Gastroesophageal sphincter (tissue), 4 donors: ENCODE data around the gene STX8. TPM values are rescaled to one million over a fixed set of nuclear protein-coding genes. Genes with fewer than 3 reads are reported as not detected.

ENCODE experiments used
- ATAC-seq: fragments of 150-250 bp; one replicate; pipeline ENCODE4 v1.9.1; 2016; ENCODE audit warnings: mild to moderate bottlenecking, moderate library complexity
- H3K27ac ChIP-seq, 4 donors: fragments of 200-600 bp; sonication (generic) in 3 of 4; 1 replicate in 3 of 4; 2 replicates in 1 of 4; pipeline ENCODE4 v1.5.1; 2016 to 2019
- H3K27me3 ChIP-seq: fragments of 200-600 bp; sonication (generic); one replicate; pipeline ENCODE4 v1.5.1; 2019
- H3K36me3 ChIP-seq, 2 donors: fragments of 200-600 bp; sonication (generic); one replicate each; pipeline ENCODE4 v1.5.1; 2019; ENCODE audit warnings: control low read depth in 1 of 2
- H3K4me1 ChIP-seq, 3 donors: fragments of 200-600 bp; sonication (generic); 1 replicate in 2 of 3; 2 replicates in 1 of 3; pipeline ENCODE4 v1.5.1; 2016 to 2019; ENCODE audit warnings: control low read depth in 2 of 3
- H3K4me3 ChIP-seq, 2 donors: fragments of 200-600 bp; sonication (generic); one replicate each; pipeline ENCODE4 v1.5.1; 2019; ENCODE audit warnings: mild to moderate bottlenecking in 1 of 2, moderate library complexity in 1 of 2
- H3K9me3 ChIP-seq, 3 donors: fragments of 200-600 bp; sonication (generic); one replicate each; pipeline ENCODE4 v1.5.1; 2017 to 2019; ENCODE audit warnings: control low read depth in 2 of 3
- CTCF ChIP-seq, 4 experiments: fragments of 200-600 bp in 2 of 4; fragments of 450-650 bp in 2 of 4; sonication (generic) in 1 of 4; IDR thresholded peaks; one replicate each; pipeline ENCODE4 v1.5.1; 2017 to 2019; ENCODE audit warnings: antibody characterized with exemption in 4 of 4, mild to moderate bottlenecking in 2 of 4, moderate library complexity in 2 of 4
- EP300 ChIP-seq: sonication (generic); formaldehyde crosslinking; IDR thresholded peaks from one replicate; pipeline ENCODE4 v1.6.1; 2017; ENCODE audit warnings: antibody characterized with exemption, mild to moderate bottlenecking
- POLR2A ChIP-seq, 2 donors: fragments of 450-650 bp; IDR thresholded peaks; one replicate each; pipeline ENCODE4 v1.6.1; 2017; ENCODE audit warnings: antibody characterized with exemption in 2 of 2, mild to moderate bottlenecking in 2 of 2, moderate library complexity in 1 of 2
- POLR2AphosphoS5 ChIP-seq: sonication (generic); formaldehyde crosslinking; IDR thresholded peaks from one replicate; pipeline ENCODE4 v1.6.1; 2017; ENCODE audit warnings: antibody characterized with exemption
- WGBS, 2 donors: methylation state at CpG; one replicate each; pipeline ENCODE4 v1.1.5; 2018; ENCODE audit warnings: low coverage in 1 of 2; 5-methylcytosine and 5-hydroxymethylcytosine counted together
- total RNA-seq, 4 donors: library from RNA; depleted of rRNA; stranded (reverse); fragments of >200 nt; gene quantifications; one replicate each; pipeline ENCODE4 v1.1.0, GENCODE V29; 2016

The STX8 gene
- total RNA-seq, 4 donors from 2014 or later: 67.9 to 106 (median 87.1) TPM

- ATAC-seq: no peak
- Histone ChIP-seq H3K4me3 (no peak overlapping the region), H3K9me3 (no peaks in the 10 kb centered on the region), H3K4me1 (peaks cover 2 to 66% (median 11%) of the 10 kb centered on the region in 3 donors), H3K27me3 (no peaks in the 10 kb centered on the region), H3K36me3 (no peaks in the 10 kb centered on the region), H3K27ac (peak overlapping the region in 3 of 4 donors; percentile 80 to 92 (median 91))
- no peak for TF ChIP-seq EP300
- no peak for TF ChIP-seq POLR2A (IDR thresholded peaks at IDR 0.05)
- no peak for TF ChIP-seq CTCF (IDR thresholded peaks at IDR 0.05)
- TF ChIP-seq POLR2AphosphoS5: no peak
- WGBS, 2 donors: no CpG with 5 or more reads among the region's 23 CpGs
Observed at GRCh38 chr17:9231449-9232154, 344.0 kb downstream of the STX8 start.

DNA sequence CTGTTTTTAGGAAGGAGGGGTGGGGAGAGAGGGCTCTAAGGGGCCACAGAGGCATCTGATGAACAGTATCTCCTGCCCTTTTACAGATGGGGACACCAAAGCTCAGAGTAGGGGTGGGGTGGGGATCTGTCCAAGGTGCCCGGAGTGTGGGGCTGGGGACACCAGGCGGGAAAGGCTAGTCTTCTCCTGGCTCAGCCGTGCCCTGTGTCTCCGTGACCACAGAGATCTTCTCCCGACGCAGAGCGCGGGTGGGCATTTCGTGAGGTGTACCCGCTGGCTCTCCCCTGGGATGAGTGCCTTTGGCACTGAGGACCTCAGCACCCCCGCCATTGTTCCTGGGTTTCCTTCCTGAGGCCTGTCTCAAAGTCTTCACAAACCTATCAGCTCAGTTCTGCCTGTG, 344.8 kb downstream of the STX8 start:
- Histone ChIP-seq H3K27me3 (no peaks in the 10 kb centered on the region), H3K4me1 (peaks cover 2 to 61% (median 11%) of the 10 kb centered on the region in 3 donors), H3K4me3 (no peak overlapping the region), H3K27ac (peak overlapping the region in 3 of 4 donors; percentile 80 to 92 (median 91)), H3K36me3 (no peaks in the 10 kb centered on the region), H3K9me3 (no peaks in the 10 kb centered on the region)
- WGBS, 2 donors: 80 to 96% methylated on average over 1 to 9 of the region's 11 CpGs
- no peak for ATAC-seq
- TF ChIP-seq CTCF (IDR thresholded peaks at IDR 0.05) (no peak), EP300 (no peak), POLR2A (IDR thresholded peaks at IDR 0.05) (no peak), POLR2AphosphoS5 (no peak)

DNA sequence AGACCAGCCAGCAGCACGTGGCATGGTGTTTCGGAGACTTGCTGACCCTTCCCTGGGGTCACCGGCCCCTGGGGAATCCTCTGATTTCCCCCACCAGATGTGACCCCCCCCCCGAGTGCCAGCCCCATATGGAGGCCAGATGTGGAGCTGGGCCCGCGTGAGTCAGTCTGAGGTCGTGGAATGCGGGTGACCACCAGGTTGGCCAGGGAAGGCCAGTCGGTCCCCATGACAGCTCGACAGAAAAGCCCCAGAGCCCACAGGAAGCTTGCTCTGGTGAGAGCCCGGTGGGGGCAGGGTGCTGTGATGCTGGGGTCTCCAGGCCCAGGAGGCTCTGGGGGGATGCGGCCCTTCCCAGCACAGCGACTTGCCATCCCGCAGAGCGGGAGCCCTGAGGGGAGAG, 345.3 kb downstream of the STX8 start:
- H3K27me3 ChIP-seq: no peaks in the 10 kb centered on the region
- H3K9me3 ChIP-seq: no peaks in the 10 kb centered on the region
- H3K4me1 ChIP-seq: peaks cover 2 to 64% (median 11%) of the 10 kb centered on the region in 3 donors
- ATAC-seq: no peak
- no peak overlapping the region for H3K4me3 ChIP-seq
- 100% methylated on average over 2 of the region's 15 CpGs; no CpG with 5 or more reads in 1 of the 2 donors for WGBS, 2 donors
- peak overlapping the region in 3 of 4 donors; percentile 80 to 92 (median 91) for H3K27ac ChIP-seq
- TF ChIP-seq POLR2A (IDR thresholded peaks at IDR 0.05): no peak
- no peak for TF ChIP-seq EP300
- no peak for TF ChIP-seq POLR2AphosphoS5
- no peak for TF ChIP-seq CTCF (IDR thresholded peaks at IDR 0.05)
- H3K36me3 ChIP-seq: no peaks in the 10 kb centered on the region

- Histone ChIP-seq H3K27me3 (no peaks in the 10 kb centered on the region), H3K36me3 (no peaks in the 10 kb centered on the region), H3K4me3 (no peak overlapping the region), H3K4me1 (peaks cover 2 to 69% (median 11%) of the 10 kb centered on the region in 3 donors), H3K9me3 (no peaks in the 10 kb centered on the region), H3K27ac (peak overlapping the region in 3 of 4 donors; percentile 80 to 92 (median 91))
- TF ChIP-seq POLR2A (IDR thresholded peaks at IDR 0.05) (no peak), EP300 (no peak), POLR2AphosphoS5 (no peak), CTCF (IDR thresholded peaks at IDR 0.05) (no peak)
- ATAC-seq: no peak
- 84% methylated on average over 5 of the region's 9 CpGs; no CpG with 5 or more reads in 1 of the 2 donors for WGBS, 2 donors
Observed at GRCh38 chr17:9229826-9230201, 345.8 kb downstream of the STX8 start.
